ENCODE data around the gene DNAH17. TPM values are rescaled to one million over a fixed set of nuclear protein-coding genes. Genes with fewer than 3 reads are reported as not detected.

DNAH17 gene
- total RNA-seq, 1 donor from 2014 or later, result not detected

DNA sequence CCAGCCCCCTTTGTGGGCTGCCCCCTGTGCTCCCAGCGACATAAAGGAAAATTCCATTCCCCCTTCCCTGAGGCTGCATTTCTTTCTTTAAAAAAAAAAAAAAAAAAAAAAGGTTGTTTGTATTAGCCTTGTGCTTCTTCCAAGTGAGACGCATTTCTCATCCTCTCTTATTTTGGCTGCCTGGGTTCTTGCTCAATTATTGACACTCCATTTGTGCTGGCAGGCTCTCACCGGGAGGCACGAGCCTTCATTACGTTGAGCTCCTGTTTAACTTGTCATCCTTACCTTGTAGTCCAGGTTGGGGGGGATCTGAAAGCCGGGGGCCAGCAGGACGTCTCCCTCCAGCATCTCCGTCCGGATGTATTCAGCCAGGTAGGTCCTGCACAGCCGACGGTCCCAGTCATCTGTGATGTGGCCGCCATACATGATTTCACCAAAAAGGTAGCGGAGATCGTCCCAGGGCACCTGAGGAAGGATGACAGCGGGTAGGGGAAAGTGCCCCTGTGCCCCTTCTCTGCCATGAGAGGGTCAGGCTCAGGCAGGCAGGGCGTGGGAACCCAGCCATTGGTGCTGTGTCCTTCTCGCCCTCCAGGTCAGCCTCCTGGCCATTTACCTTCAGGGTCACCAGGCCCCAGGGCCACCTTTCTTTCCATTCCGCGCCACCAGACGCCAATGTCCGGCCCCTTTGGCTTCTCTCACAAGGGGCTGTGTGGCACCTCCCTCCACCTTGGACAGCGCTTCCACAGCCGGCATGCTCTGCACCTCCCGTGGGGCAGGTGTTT is 148.2 kb downstream of the DNAH17 start:
- DNase-seq, result no peak

DNA sequence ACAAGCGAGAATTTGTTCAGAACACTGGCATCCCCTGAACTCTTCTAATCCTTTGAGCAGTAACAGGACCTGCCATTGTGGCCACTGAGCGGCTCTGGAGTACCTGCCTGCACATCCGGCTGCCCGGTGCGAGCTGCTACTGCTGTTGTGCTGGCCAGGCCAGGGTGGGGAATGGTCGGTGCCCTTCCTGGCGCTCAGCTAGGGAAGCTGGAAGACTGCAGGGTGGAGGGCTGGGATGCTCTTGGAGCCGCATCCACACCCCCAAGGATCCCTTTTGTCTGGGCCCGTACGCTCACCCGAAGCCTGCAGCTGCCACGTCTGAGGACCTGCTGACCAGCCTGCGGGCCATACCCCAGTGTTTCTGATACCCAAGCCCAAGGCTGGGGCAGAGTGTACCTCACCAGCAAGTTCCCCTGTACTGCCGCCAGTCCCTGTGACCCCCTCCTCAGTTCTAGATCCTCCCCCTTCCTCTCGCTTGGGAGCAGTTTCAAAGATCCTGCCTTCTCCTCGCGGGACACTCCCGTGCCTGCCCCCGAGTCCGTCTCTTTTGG is 149.1 kb downstream of the DNAH17 start:
- no peak for DNase-seq

DNA sequence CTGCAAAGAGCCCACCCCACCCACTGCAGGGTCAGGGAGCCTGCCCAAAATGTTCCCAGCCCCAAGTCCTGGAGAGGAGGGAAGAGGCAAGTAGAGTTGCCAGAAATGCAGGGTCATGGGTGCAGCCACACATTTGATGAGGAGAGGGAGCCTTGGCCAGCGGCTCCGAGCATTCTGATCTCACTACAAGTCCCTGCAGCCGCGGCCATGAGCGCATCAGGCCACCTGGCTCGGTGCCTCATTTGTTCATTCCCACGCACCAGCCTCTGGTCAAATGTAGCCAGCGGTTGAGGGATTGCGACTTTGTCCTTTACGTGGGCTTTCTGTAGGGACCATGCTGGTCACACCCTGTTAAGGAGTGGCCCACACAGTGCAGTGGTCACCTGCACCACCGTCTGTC is 150.1 kb downstream of the DNAH17 start:
- no peak for DNase-seq

DNA sequence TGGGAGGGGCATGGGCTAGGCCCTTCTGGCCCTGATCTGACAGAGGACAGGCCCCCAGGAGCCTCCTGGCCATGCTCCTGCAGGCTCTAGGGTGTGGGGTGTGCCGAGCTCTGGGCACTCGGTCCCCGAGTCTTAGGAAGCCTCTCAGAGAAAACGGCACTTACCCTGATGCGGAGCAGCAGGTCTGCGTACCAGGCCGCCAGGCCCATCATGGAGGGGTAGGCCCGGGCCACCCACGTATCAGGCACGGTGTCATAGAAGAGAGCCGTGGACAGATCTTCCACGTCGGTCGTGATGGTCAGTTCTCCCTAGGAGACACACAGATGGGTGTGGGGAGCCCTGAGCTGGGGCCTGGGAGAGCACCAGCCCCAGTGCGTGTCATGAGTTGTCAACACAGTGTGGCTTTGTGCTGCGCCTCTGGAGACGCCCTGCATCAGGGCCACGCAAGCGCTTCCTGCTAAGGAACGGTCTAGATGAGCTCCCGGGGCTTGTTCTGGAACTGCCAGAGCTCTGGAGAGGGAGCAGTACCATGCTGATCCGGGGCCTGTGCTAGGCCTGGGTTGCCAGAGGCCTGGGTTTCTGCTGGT is 150.8 kb downstream of the DNAH17 start:
- DNase-seq, result no peak

DNA sequence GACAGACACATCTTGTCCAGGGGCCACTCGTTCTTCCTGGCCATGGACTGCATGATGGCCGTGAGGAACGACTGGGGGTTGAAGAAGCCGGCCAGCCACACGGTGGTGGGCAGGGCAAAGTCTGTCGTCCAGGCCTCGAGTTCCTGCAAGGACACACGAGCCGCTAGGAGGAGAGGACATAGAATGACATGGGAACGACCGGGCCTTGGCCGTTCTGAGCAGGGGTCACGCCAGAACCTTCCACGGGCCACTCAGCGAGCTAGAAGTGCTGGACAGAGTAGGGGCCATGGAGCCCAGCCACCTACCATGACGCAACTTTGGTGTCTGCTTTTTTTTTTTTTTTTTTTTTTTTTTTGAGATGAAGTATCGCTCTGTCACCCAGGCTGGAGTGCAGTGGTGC is 151.8 kb downstream of the DNAH17 start:
- DNase-seq, result no peak

DNA sequence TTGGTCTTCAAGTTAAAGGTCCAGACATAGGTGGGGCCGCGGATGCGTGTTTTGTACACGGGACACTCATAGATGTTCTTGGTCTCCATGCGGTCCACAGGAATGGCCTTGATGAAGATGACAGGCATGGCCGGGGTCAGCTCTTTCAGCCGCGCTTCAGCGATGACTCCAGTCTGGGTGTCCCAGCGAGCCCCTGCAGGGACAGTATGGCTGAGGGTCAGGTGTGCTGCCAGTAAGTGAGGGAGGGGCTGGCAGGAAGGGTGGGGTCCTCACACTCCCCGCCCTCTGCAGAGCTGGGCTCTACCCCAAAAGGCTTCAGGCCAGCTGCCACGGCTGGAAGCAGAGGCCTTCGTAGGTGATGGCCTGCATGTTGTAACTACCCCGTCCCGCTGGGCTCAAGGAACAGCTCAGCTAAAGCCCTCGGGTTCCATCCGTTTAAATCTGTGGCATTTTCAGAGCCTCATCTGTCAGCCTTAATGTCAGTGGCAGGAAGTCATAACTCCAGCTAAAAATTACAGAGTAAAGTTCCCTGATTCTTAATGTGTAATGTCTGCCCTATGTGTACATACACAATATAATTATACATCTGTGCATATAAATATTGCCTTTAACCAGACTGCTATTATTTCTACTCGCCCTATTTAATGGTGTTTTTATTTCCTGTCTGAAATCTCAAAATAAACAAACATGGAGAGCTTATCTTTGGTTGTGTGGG is 153.1 kb downstream of the DNAH17 start:
- no peak for DNase-seq

DNA sequence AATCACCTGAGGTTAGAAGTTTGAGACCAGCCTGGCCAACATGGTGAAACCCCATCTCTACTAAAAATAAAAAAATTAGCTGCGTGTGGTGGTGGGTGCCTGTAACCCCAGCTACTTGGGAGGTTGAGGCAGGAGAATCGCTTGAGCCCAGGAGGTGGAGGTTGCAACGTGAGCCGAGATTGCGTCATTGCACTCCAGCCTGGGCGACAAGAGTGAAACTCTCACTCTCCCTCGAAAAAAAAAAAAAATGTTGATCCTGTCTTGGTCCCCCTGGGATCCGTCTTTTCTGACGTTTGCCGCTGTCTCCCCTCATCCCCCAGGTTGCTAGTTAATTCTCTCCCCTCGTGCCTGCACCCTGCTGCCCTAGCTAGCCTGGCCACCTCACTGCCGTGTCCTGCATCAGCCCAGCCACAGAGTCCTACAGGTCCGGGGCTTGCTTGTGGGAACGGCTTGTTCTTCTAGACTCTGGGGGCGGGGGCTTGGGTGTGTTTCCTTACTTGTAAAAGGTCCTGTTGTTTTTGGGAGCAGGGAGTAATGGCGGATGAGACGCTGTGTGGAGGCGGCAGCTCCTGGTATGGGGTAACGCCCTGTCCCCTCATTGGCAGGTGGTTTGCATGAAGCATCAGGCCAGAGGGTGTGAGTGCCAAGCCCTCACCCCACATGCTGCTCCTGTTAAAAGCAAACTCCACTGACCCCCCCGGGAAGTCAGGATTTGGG is 154.2 kb downstream of the DNAH17 start:
- DNase-seq, result no peak

DNA sequence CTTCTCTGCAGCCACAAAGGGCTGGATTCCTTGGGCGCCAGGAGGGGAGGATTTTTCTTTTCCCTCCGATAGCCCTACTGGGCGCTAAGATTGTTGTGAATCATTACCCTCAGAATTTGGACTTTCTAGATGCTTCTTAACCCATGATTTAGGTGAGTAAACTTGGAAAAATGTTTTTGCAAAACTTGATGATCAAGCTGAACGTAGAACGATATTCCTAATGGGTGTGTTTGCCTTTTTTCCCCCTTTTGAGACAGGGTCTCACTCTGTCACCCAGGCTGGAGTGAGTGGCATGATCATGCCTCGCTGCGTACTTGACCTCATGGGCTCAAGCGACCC is 155.0 kb downstream of the DNAH17 start:
- DNase-seq, result no peak

DNA sequence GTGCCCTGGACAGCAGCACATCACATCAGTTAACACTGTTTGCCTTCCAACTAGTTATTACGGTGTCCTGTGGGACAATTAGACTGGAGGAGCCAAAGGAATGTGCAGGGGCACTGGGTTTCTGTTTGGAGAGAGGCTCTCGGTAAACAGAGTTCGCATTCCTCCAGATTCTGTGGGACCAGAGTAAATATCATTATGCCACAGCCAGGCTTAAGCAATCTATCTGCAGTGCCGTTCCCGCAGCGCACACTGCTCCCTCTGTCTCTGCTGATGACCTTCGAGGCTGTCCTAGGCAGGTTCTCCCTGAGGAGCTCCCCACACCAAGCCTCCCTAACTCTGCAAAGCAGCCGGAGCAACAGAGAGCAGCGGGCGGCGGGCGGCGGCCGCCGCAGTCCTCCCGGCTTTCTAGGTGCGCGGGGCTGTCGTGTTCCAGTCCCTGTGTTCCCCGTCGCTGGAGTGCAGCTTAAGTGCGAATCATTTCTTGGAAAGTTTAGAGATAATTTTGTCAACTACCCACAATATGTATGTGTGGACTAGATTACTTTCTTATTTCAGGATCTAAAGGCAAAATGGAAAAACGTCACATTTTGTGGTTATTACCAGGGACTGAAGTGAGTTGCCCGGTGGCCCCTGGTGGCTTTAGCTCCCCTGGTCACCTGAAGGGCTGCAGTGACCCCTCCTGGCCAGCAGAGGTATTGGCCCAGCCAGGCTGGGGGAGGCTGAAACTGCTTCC is 155.5 kb downstream of the DNAH17 start:
- peak; percentile 86 for DNase-seq

DNA sequence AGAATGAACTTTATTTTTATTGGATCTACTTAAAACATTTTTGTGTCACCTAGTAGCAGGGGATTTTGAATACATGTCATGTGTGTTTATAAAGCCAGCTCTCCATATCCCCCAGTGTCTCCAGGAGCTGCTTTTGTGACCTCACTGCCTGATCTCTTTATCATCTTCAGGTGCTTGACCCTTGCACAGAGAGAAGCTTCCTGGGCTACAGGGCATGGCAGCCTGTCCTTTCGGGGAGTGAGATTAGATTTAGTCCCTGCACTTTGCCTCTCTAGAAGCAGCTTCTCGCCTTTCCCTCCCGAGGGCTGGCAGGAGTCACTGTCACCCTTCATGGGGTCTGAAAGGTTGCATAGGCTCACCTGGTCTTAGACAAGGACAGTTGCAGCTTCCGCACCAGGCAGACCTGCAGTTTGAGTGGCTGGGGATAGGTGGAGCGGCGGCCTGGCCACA is 156.1 kb downstream of the DNAH17 start:
- DNase-seq, result no peak

DNA sequence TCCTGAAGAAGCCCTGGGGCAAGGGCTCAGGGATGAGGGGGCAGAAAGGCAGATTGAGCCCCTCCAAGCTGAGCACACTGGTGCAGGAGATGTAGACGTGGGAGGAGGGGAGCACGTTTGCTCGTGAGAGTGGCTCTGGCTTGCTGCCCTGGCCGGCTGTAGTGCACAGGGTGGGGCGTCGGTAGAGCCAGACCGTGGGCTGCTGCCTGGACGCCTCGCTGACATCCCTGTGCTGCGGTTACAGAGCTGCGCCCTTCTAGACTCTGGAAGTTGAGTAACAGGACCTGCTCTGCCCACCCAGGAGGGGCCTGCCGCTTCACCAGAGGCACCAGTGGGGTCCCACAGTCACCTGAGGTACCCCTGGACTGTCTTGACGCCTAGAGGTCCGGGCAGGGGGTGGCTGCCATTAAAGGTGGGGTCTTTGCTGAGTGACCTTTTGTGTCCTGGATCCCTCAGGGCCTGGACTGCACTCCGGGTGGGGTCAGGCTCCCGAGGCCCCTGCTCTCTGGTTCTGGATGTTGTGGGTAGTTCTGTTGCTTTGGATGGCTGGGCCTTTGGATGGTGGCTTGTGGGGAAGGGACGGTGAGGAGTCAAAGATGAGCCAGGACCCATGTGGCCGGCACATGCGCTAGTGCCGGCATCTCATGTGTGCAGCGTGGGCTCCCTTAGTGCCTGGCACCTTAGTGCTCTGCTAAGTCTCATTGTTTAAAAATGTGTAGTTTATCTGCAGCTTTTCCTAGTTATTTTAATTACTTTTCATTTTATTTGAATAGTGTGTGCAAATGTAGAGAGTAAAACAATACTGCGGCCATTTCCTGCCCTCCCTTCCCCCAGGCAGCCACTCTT is 157.0 kb downstream of the DNAH17 start:
- no peak for DNase-seq

DNA sequence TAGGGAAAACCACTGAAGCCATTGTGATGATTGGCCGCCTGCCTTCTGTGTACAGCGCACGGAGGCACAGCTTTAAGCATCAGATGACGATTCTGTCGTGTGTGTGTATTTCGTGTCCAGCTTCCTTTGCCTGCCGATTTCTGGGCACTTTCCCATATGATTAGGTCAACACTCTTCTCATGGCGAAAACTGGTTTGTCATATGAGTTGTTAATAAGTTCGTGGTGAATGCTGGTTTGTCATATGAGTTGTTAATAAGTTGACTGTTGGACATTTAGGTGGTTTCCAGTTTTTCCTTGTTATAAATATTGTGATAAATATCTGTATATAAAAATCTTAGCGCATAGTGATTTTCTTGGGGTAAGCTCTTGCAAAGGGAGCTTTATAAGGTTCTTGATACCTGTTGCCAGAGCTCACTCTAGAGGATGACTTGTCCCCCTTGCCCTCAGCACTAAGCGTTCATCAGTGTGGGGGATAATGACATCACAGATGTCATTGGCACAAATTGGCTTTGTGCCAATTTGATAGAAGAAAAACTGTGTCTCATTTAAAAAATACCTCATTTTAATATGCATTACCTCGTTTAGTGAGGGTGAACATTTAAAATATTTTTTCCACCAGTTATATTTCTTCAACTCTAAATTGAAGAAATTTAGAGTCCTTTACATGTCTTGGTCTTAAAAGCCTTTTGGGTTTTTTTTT is 158.7 kb downstream of the DNAH17 start:
- DNase-seq, result no peak

DNA sequence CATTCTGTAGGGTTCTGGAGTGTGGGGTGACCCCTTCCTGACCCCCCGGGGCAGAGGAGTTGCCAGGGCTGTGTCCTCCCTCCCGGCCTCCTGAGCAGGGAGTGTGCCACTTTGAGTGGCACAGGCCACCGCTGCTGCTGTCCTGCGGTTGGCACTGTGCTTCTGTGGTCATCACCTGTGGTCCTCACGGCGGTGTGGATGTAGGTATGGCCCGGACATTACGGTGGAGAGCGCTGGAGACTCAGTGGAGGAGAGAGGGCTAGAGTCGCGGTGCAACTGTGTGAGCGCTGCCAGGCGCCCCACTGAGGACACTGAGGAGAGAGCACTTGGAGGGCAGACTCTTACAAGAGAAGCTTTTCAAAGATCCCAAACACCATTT is 159.7 kb downstream of the DNAH17 start:
- no peak for DNase-seq

DNA sequence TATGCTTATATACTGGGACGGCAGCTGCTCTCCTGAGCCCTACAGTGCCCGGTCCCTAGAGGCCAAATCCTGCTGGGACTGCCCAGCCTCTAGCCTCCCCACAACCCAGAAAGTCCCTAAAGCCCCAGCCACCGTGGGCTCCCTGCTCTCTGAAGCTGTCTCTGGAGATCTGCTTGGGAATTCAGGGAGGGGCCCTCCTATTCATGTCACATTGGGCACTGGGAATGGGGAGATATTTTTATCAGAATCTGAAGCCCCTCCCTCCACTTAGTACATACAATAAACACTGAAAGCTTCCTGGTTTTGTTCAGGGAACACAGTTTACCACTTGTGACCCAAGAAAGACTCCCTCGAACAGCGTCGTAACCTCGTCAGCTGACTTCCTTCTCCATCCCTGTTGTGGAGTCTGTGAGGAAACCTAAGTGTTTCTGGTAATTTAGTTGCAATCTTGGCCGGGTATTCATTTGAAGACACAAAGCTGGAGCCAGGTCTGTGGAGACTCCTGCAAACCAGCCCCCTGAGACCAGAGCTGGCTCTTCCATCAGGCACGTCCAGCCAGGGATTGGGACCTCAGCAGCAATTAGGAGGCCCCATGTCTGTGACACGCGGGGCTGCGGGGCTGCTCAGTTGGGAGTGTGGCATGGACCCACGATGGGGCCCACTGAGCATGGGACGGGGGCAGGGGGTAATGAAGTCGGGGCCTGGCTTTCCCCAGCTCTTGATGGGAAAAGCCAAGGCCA is 160.2 kb downstream of the DNAH17 start:
- DNase-seq, result peak; percentile 64

DNA sequence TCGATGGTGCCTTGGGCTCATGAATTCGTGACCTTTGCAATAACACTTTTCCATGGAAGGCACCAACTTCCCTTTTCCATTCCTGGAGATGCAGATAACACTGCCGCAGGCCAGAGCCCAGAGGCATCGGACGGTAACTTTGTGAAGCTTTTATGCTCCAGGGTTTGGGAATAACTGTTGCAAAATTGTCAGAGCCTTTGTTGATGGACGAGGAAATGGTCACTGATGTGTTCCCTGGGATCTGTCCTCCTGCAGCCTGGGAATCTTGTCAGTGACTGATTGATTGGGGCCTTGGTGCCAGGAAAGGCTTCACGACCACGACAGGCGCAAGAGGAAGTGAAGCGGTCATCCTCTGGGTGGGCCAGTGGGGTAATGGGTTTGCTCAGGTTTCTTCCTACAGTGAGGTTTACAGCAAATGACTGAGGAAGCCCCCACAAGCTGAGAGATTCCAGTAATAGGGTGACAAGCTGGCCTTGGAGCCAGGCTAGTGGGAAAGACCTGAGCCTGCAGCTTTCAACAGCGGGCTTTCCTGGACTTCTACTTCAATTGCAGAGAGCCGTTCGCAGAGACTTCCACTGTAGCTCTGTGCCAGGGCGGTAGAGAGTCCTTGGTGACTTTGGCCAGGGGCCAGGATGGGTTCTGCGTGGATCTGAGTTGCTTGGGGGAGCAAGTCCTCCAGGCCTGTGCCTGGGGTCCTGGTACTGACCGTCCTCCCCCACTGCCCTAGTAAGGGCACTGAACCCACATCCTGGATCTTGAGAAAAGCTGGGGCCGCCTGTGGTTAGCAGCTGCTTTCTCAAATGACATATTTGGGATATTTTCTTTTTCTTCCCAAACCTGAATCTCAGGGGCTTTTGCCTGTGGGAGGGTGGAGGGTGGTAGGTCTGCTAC is 161.1 kb downstream of the DNAH17 start:
- DNase-seq, result no peak

DNA sequence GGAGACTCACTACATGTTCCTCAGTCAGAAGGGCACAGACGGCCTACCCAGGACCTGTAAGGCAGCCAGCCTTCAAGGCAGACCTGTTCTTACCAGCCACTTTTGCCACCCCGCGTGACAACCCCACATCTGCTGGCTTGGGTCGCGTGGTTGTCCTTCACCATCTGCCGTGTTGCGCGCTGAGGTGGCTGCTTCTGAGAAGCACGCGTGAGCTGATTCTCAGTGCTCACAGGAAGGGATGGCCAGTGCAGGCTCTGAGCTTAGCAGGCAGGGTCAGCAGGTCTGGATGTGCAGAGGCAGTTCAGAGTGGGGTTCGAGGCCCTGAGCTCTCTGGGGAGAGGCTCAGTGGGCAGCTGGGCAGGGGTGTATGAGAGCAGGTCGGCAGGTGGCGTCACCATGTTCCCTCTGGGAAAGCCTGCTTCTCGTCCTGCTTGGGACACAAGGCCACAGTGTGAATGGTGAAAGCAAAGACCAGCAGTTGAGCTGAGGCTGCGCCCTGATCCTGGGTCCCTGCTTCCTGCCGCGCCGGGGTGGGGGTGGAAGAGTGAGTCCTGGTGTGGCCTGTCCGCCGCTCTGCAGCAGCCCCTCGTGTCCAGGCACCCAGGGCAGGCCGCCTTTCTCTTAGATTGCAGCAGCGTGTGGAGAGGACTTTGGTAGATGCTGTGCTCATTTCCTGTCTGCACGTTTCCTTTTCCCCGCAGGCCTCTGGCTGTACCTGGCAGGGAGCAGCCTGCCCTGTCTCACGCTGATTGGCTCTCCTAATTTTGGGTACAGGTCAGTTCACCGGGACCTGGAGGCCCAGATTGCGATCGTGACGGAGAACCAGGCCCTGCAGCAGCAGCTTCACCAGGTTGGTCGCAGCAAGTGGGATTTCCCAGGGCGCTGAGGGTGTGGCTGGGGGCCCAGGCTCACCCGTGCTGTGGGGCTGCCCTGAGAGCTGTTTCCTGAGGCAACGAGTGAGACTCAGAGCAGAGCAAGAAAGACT is 162.7 kb downstream of the DNAH17 start:
- no peak for DNase-seq

DNA sequence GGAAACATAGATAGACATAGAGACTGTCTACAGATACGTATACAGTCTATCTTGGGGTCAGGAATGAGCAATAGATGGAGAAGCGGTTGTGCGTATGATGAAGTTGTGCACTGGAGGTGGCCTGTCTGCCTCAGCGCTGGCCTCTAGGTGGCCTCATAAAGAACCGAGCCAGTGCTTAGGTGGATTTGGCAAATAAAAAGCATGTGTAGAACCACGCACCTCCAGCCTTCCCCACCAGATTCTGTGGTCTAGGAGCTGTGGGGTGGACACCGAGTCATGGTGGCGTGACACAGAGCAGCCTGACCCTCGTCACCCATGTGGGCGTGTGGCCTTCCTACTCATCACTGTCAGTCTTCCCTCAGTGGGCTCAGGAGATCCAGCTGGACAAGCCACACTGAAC is 164.8 kb downstream of the DNAH17 start:
- DNase-seq, result no peak

Measured in tongue (tissue), 2 donors.